B cell (primary cell): Measurements from ENCODE around the gene TMEM247. TPM values are rescaled to one million over a fixed set of nuclear protein-coding genes. Genes with fewer than 3 reads are reported as not detected.

Experiments
- ATAC-seq: fragments of 200-7000 bp; cut with Tn5 transposase; one replicate; pipeline ENCODE4 v1.10.0; 2021; ENCODE audit warnings: low read depth, mild to moderate bottlenecking, moderate number of reproducible peaks, moderate library complexity
- CTCF ChIA-PET: fragments of 350-600 bp; sonication (Branson Sonifier 250); formaldehyde crosslinking; loops from one replicate; lab custom pipeline; 2021; ENCODE audit warnings: antibody characterized with exemption, inconsistent platforms; lab: Charles Lee
- POLR2A ChIA-PET: fragments of 350-600 bp; sonication (Branson Sonifier 250); formaldehyde crosslinking; loops from one replicate; lab custom pipeline; 2021; ENCODE audit warnings: antibody characterized with exemption; lab: Charles Lee
- DNase-seq: peaks from one replicate; pipeline ENCODE4 v3.0.0; 2013
- H2AFZ ChIP-seq: 2 replicates; pipeline ENCODE4 v1.6.1; 2012; ENCODE audit warnings: mild to moderate bottlenecking, low read depth, low read length; ENCODE audit not compliant: insufficient read depth, poor library complexity, severe bottlenecking
- H3K27ac ChIP-seq, 2 donors: 1 replicate in 1 of 2; 2 replicates in 1 of 2; pipeline ENCODE4 v1.5.1; 2012 to 2013; ENCODE audit warnings: low read length in 2 of 2, mild to moderate bottlenecking in 2 of 2, moderate library complexity in 1 of 2
- H3K27me3 ChIP-seq, 4 experiments: fragments of 200-600 bp in 1 of 4; sonication (generic) in 1 of 4; replicated peaks in 1 of 4; 1 replicate in 2 of 4; 2 replicates in 2 of 4; pipeline versions ENCODE4 v1.6.1 to v1.7.0; 2013 to 2016; ENCODE audit warnings: low read length in 3 of 4, mild to moderate bottlenecking in 2 of 4, mixed read lengths in 1 of 4, moderate library complexity in 1 of 4; ENCODE audit not compliant: insufficient read depth in 4 of 4, control insufficient read depth in 3 of 4; ENCODE audit errors: control extremely low read depth in 1 of 4
- H3K36me3 ChIP-seq, 2 experiments: replicated peaks in 1 of 2; 1 replicate in 1 of 2; 2 replicates in 1 of 2; pipeline versions ENCODE4 v1.6.1 to v1.7.1; 2013; ENCODE audit warnings: low read length in 1 of 2; ENCODE audit not compliant: insufficient read depth in 2 of 2, control insufficient read depth in 1 of 2; ENCODE audit errors: control extremely low read depth in 1 of 2, extremely low read depth in 1 of 2
- H3K4me1 ChIP-seq, 2 donors: fragments of 200-600 bp in 1 of 2; sonication (generic) in 1 of 2; 1 replicate in 1 of 2; 2 replicates in 1 of 2; pipeline versions ENCODE4 v1.5.1 to v1.6.1; 2013 to 2017; ENCODE audit warnings: low read length in 2 of 2; ENCODE audit not compliant: control insufficient read depth in 2 of 2, insufficient read depth in 2 of 2
- H3K4me2 ChIP-seq: replicated peaks from 2 replicates; pipeline ENCODE3; 2012; ENCODE audit warnings: mild to moderate bottlenecking, low read depth, low read length; ENCODE audit not compliant: poor library complexity, severe bottlenecking
- H3K4me3 ChIP-seq, 5 experiments: fragments of 200-600 bp in 1 of 5; sonication (generic) in 1 of 5; 1 replicate in 3 of 5; 2 replicates in 2 of 5; pipeline versions ENCODE4 v1.5.1 to v1.7.0; 2011 to 2016; ENCODE audit warnings: low read length in 4 of 5, mild to moderate bottlenecking in 4 of 5, low read depth in 2 of 5, control low read depth in 1 of 5, moderate library complexity in 1 of 5; ENCODE audit not compliant: insufficient read depth in 1 of 5; ENCODE audit errors: control extremely low read depth in 1 of 5, extremely low read depth in 1 of 5
- H3K79me2 ChIP-seq: fragments of 200-600 bp; sonication (generic); one replicate; pipeline ENCODE4 v1.6.0; 2016; ENCODE audit warnings: low read length; ENCODE audit not compliant: control insufficient read depth, insufficient read depth
- H3K9ac ChIP-seq: fragments of 200-600 bp; sonication (generic); 2 replicates; pipeline ENCODE4 v1.6.1; 2017; ENCODE audit warnings: mild to moderate bottlenecking, low read length, moderate library complexity
- H3K9me3 ChIP-seq, 3 donors: one replicate each; pipeline versions ENCODE4 v1.6.1 to v1.7.1; 2013; ENCODE audit warnings: low read length in 2 of 3; ENCODE audit not compliant: control insufficient read depth in 2 of 3, insufficient read depth in 1 of 3; ENCODE audit errors: control extremely low read depth in 1 of 3
- H4K20me1 ChIP-seq: 2 replicates; pipeline ENCODE4 v1.6.0; 2012; ENCODE audit warnings: mild to moderate bottlenecking, low read length; ENCODE audit not compliant: insufficient read depth, control insufficient read depth, poor library complexity, severe bottlenecking
- H3K27ac Mint-ChIP-seq: one replicate; pipeline ENCODE4 v1.8.0; 2021; ENCODE audit warnings: mixed read lengths
- H3K27me3 Mint-ChIP-seq: one replicate; pipeline ENCODE4 v1.8.0; 2021; ENCODE audit warnings: mixed read lengths
- H3K4me1 Mint-ChIP-seq: one replicate; pipeline ENCODE4 v1.8.0; 2021; ENCODE audit warnings: mixed read lengths
- H3K4me3 Mint-ChIP-seq: one replicate; pipeline ENCODE4 v1.8.0; 2021; ENCODE audit warnings: mixed read lengths
- H3K9me3 Mint-ChIP-seq: one replicate; pipeline ENCODE4 v1.8.0; 2022; ENCODE audit warnings: mixed read lengths; ENCODE audit not compliant: insufficient read depth
- CTCF ChIP-seq: fragments of 200-600 bp; IDR thresholded peaks from one replicate; pipeline ENCODE4 v1.8.0; 2022; ENCODE audit warnings: antibody characterized with exemption, mild to moderate bottlenecking
- EZH2 ChIP-seq: IDR thresholded peaks from 2 replicates; pipeline ENCODE4 v1.6.1; 2012; ENCODE audit warnings: borderline replicate concordance, low read depth, mild to moderate bottlenecking, moderate library complexity, low read length; ENCODE audit not compliant: insufficient read depth, poor library complexity, severe bottlenecking
- WGBS: methylation state at CpG from one replicate; pipeline ENCODE4 v1.1.5; 2013; ENCODE audit warnings: missing lambda C conversion rate; ENCODE audit not compliant: insufficient coverage; 5-methylcytosine and 5-hydroxymethylcytosine counted together
- intact Hi-C: fragments of 100-400 bp; cut with micrococcal nuclease; formaldehyde crosslinking; loops from one replicate; pipeline ENCODE4 v1.10.0; 2022
- polyA plus RNA-seq: library from polyadenylated mRNA; depleted of rRNA; stranded (reverse); fragments of >200 nt; gene quantifications from 2 replicates; pipeline ENCODE4 v1.2.3, GENCODE V29; 2012
- total RNA-seq, 2 donors: library from RNA; stranded (reverse); fragments of 120-200 nt in 1 of 2; gene quantifications; 1 replicate in 1 of 2; 2 replicates in 1 of 2; pipeline versions ENCODE4 v1.2.3 to v1.2.4, GENCODE V29; 2013 to 2022

TMEM247 gene
- total and polyA plus RNA-seq, 2 donors (not counting 1 experiment from before 2014, with no cell fraction given) = not detected

GRCh38 chr2:46500801-46501200, 21.4 kb downstream of the TMEM247 start:
- Histone ChIP-seq H4K20me1 (no peaks in the 10 kb centered on the region), H3K4me1 (peaks cover 5 to 7% of the 10 kb centered on the region in 2 donors), H3K4me2 (peak overlapping the region; percentile 94), H3K9me3 (no peaks in the 10 kb centered on the region), H2AFZ (no peak overlapping the region), H3K36me3 (no peaks in the 10 kb centered on the region), H3K4me3 (peak overlapping the region in 2 of 5 experiments; percentile 68 to 88), H3K9ac (no peak overlapping the region), H3K27me3 (peaks cover 0 to 3% (median 0%) of the 10 kb centered on the region in 4 experiments), H3K79me2 (no peaks in the 10 kb centered on the region), H3K27ac (no peak overlapping the region)
- ChIA-PET CTCF (no interaction called here), POLR2A (no interaction called here)
- WGBS = 100% methylated on average over 1 of the region's 6 CpGs
- ATAC-seq (no peak), DNase-seq (no peak)
- no peak overlapping the region for H3K27ac Mint-ChIP-seq
- intact Hi-C loops = no loop called here
- TF ChIP-seq EZH2 = no peak
- no peak for TF ChIP-seq CTCF
- H3K9me3 Mint-ChIP-seq = no peaks in the 10 kb centered on the region
- H3K4me1 Mint-ChIP-seq = peaks cover 16% of the 10 kb centered on the region
- H3K27me3 Mint-ChIP-seq = no peaks in the 10 kb centered on the region
- no peak overlapping the region for H3K4me3 Mint-ChIP-seq

- Histone ChIP-seq H4K20me1 (no peaks in the 10 kb centered on the region), H3K27ac (no peak overlapping the region), H3K79me2 (no peaks in the 10 kb centered on the region), H3K4me3 (no peak overlapping the region), H3K4me1 (peaks cover 5 to 7% of the 10 kb centered on the region in 2 donors), H2AFZ (no peak overlapping the region), H3K27me3 (peaks cover 0 to 3% (median 0%) of the 10 kb centered on the region in 4 experiments), H3K9me3 (no peaks in the 10 kb centered on the region), H3K36me3 (no peaks in the 10 kb centered on the region), H3K9ac (no peak overlapping the region), H3K4me2 (no peak overlapping the region)
- Mint-ChIP-seq H3K27ac (no peak overlapping the region), H3K4me1 (peaks cover 16% of the 10 kb centered on the region), H3K4me3 (no peak overlapping the region), H3K9me3 (no peaks in the 10 kb centered on the region), H3K27me3 (no peaks in the 10 kb centered on the region)
- ChIA-PET CTCF (no interaction called here), POLR2A (no interaction called here)
- TF ChIP-seq EZH2 (no peak), CTCF (no peak)
- DNase-seq (no peak), ATAC-seq (no peak)
- intact Hi-C loops = no loop called here
- WGBS = 89% methylated on average over 3 of the region's 4 CpGs
These were observed 23.0 kb downstream of the TMEM247 start for GRCh38 chr2:46502291-46502885.
